GM04504 (cell line): ENCODE measurements around the gene CCDC73.
"Not testable (repeated sequence)": the region's sequence is repeated elsewhere in the genome, so short reads cannot be mapped to it uniquely, and the experiment has no call there.

Experiments
- DNase-seq: peaks from one replicate; pipeline ENCODE4 v3.0.0-alpha.2; 2012; ENCODE audit warnings: low read depth

Gene CCDC73

GRCh38 chr11:32705309-32706033, 89.0 kb downstream of the CCDC73 start:
- DNase-seq, result no peak

- no peak for DNase-seq
Measured at GRCh38 chr11:32704775-32705174, 89.7 kb downstream of the CCDC73 start.

- DNase-seq, result no peak
Measured at GRCh38 chr11:32704261-32704660, 90.2 kb downstream of the CCDC73 start.

GRCh38 chr11:32701616-32702015, 92.8 kb downstream of the CCDC73 start:
- DNase-seq, result no peak

- no peak for DNase-seq
Measured at GRCh38 chr11:32698579-32698978, 95.9 kb downstream of the CCDC73 start.

- no peak for DNase-seq
Measured at GRCh38 chr11:32671051-32671450, 123.4 kb downstream of the CCDC73 start.

- DNase-seq, result no peak
Measured at GRCh38 chr11:32659672-32660071, 134.8 kb downstream of the CCDC73 start.

DNA sequence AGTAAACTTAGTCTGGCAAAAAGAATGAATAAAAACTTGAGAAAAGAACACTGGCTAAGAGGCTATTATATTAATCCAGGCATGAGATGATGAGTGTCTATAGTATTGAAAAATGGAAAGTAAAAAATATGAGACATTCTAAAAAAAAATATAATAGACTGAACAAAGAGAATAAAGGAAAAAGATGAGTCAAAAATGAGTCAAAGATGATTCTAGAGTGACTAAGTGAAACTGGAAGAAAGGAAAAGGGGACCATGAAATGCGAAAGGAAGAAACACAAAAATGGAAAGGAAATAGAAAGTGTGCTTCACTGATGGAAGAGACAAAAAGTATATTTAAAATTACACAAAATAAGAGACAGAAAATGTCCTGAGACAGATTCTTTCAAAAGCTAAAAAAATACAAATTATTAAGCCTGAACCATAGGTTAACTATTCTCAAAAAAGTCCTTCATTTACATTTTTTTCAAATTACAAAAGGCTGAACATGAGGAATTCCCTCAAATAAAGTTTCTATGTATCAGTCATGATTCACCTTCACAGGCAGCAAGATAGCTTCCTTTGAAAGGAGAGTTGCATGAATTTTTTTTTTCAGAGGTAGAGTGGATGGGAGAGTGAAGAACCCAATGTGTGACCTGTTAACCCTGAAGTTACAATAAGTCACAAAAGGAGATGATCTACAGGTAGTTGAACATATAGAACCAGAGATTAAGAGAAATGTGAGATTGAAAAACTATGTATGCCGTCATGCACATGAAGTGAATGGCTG, 135.6 kb downstream of the CCDC73 start:
- DNase-seq, result no peak

DNA sequence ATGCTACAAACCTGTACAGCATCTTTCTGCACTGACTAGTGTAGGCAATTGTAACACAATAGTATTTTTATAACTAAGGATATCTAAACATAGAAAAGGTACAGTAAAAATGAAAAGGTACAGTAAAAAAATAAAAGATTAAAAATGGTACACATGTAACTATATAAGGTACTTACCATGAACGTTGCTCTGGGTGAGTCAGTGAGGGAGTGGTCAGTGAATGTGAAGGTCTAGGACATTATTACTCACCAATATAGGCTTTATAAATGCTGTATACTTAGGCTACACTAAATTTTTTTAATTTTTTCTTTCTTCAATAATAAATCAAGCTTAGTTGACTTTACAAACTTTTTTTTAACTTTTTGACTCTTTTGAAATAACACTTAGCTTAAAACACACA, 150.9 kb downstream of the CCDC73 start:
- DNase-seq, result no peak

- no peak for DNase-seq
Measured at GRCh38 chr11:32641361-32641760, 153.1 kb downstream of the CCDC73 start.

- DNase-seq, result no peak
Measured at GRCh38 chr11:32635819-32636218, 158.6 kb downstream of the CCDC73 start.

DNA sequence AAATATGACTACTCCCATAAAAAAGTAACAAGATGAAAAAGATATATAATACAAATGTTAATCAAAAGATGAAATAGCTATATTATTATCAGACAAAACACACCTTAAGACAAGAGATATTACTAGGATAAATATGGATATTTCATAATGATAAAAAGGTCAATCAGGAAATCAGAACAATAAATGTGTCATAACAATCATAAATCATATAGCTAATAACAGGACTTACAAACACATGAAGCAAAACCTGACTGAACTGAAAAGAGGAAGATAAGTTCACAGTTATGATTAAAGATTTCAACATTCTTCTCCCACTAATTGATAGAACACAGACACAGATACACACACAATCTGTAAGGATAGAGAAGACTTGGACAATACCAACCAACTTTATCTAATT, 163.6 kb downstream of the CCDC73 start:
- DNase-seq, result no peak

- DNase-seq, result no peak
Measured at GRCh38 chr11:32616903-32617302, 177.6 kb downstream of the CCDC73 start.

DNA sequence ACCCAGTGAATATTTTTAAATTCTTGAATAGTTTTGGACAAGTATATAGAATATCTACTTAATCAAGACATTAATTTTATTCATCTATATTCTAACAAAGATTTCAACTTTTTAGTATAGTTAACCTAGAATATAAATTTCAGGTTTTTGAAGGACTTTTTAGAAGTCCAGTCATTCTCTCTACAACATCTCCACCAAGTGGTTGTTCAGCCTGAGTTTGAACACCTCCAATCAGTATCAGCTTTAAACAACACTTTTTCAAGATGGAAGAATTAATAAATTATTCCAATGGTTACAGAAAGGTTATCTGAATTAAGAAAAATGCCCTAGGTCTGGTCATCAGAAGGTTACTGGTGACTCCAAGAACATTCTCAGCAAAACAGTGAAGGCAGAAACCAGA, 179.0 kb downstream of the CCDC73 start:
- DNase-seq, result no peak

DNA sequence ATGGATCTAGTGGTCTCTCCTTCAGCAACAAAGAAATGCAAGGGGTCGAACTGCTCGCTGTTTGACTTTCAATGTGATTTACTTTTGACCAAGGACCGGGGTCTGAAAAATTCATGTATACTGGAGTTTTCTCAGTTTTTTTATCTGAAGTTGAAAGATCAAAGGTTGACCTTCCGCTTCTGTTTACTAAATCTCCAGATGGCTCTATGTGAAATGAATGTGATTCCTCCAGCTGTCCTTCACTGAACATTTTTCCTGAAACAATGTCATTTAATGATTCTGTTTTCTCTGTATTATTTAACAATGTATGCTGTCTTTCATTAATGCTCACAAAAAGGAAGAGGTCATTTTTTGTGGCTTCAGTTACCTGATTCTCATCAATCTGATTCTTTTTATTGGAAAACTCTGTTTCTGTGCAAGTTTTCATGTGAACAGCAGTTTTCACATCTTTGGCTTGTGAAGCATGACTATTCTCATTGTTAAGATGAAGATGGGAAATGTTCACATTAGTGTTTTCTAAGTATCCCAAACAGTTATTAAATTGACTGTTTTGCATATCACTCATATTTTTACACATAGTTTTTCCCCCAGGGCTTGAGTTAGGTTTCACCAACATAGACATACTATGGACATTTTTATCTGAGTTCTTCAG, 180.8 kb downstream of the CCDC73 start:
- DNase-seq, result no peak

DNA sequence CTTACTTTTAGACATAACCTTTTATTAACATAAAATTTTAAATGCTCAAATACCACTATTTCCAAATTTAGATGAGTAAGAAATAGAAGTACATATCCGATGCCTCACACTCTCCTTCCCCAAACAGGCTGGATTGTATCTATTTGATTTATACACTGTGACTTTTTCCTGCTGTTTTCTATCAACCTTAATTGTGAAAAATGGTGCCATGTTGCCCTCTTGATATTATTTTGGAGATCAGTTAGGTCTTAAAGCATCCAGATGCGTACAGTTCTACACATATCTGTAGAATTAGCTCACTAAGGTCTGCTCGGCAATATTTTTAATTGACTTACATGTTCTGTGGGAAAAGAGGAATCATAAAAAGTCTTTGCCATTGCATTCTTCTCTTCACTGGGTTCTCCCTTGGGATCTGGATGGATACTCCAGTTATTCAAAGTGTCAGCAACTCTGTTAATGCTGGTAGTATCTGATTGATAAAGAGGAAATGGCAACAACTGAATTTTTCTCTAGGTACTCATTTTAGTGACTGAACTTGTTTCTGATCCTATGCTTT, 183.6 kb downstream of the CCDC73 start:
- DNase-seq, result no peak

DNA sequence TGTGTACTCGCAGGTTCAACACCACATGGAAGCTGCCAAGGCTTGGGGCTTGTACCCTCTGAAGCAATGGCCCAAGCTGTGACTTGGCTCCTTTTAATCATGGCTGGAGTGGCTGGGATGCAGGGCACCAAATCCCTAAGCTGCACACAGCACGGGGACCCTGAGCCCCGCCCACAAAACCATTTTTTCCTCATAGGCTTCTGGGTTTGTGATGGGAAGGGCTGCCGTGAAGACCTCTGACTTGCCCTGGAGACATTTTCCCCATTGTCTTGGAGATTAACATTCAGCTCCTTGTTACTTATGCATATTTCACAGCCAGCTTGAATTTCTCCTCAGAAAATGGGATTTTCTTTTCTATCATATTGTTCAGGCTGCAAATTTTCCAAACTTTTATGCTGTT, 185.6 kb downstream of the CCDC73 start:
- DNase-seq, result not testable (repeated sequence)

GRCh38 chr11:32606220-32606619, 188.2 kb downstream of the CCDC73 start:
- DNase-seq, result no peak

DNA sequence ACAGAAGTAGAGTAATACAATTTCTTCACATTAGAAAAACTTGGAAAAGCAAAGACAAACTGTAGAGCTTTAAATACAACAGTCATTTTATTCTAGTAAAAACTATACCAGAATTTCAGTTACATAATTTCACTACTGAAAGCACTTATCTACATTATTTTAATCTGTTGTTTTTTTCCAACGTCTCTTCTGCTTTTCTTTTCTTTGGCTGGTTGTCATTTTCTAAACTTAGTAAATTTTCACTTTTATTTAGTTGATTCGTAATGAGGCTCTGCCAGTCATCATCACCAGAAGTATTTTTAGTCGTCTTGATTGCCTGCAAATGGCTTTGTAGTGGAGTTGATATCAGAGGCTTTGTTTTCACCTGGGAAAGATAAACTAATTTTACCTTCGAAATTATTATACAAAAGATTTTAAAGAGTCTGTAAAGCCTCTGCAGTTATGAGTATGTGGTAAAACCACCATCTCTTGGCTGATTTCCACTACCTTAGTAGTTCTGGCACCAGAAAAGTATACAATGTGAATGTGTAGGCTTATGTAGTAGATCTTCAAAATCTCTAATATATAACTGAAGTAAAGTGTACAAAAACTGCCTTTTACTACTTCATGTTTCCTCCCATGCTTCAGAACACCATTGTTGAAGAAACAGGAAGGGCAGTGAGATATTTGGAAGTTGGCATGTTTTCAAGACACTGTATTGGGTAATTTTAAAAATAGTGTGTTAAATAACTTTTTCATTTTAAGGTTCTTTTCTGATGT, 191.6 kb downstream of the CCDC73 start:
- no peak for DNase-seq

- no peak for DNase-seq
Measured at GRCh38 chr11:32597921-32598320, 196.5 kb downstream of the CCDC73 start.

GRCh38 chr11:32596114-32596513, 198.3 kb downstream of the CCDC73 start:
- DNase-seq, result not testable (repeated sequence)

DNA sequence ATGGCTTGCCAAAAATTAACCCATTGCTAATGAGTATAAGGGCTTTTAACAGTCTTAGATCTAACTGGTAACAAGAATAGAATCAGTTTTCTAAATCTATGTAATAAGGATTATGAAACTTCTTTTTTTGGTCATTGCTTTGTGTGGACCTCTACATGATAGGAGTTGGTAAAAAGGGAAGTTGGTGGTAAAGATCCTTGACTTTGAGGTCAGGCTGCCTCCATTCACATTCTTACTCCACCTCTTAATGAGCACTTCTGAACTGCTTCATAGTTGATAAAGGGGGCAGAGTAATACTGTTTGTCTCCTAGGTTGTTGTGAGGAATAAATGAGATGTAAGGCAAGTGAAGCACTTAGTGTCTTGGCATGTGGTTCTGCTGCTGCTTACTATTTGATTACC, 200.2 kb downstream of the CCDC73 start:
- no peak for DNase-seq
